Stimulated activated CD4-positive, alpha-beta T cell treated with anti-CD3 and anti-CD28 coated beads, Interleukin-4, amount 100 ng/mL, for 24 hours (primary cell): ENCODE results near the gene AGO3.
"Not testable (repeated sequence)": the region's sequence is repeated elsewhere in the genome, so short reads cannot be mapped to it uniquely, and the experiment has no call there.

ENCODE experiments used
- DNase-seq: peaks from one replicate; pipeline ENCODE4 v3.0.0-alpha.2; 2020

AGO3 gene

DNA sequence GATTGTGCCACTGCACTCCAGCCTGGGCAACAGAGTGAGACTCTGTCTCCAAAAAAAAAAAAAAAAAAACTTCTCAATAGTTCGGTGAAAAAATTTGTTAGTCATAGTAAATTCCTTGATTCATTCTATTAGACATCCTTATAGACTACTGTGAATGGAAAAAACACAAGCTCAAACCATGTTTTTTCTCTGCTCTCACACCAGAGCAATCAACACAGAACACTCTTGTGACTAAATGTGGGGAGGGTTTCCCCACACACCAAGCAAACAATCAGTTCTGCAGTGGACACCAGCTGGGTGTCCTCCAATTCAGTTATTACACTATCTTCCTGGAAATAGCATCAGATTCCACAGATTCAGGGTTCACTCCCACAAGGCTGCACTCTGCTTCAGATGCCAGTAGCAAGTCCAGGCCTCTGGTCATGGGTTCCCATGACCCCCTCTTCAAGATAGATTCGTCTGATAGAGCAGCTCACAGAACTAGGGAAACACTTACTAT is 83.9 kb downstream of the AGO3 start:
- no peak for DNase-seq

DNA sequence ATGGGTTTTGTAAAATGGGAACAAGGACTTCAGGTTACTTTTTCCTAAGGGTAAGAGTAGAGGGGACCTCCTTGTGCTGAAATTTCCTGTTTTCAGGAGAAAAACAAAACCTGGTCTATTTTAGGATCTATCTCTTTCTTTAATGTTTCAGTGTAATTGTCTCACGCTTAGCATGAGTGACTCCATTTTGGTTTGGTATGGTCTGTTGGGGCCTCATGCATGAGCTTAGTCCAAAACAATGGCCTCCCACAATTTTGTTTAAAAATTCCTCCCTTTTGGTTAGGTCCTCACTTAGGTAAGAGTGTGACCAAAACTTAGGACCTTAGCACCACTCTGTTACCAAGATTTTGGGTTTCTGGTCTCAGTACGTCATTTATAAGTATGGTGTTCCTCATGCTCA is 85.8 kb downstream of the AGO3 start:
- no peak for DNase-seq

DNA sequence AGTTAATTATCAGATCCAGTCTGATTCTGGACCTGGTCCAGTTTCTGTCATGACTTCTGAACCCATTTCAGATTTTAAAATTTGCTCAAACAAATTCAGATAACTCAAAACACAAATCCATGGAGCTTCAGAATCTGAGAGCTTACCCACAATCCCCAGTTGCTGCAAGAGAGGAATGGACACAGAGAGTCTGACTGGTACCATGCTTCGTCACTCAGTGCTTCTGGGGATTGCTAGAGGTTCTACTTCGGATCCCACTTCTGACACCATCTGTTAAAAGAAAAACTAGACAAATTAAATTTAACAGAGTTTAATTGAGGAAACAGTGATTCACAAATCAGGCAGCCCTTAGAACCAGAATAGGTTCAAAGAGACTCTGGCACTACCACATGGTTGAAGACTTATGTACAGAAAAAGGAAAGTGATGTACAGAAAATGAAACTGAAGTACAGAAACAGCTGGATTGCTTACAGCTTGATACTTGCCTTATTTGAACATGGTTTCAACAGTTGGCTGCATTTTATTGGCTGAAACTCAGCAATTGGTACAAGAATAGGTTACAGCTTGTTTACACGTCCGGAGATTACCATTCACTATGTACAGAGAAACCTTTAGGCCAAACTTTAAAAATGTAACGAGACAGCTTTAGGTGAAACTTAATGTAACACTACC is 92.3 kb downstream of the AGO3 start:
- no peak for DNase-seq

- DNase-seq = not testable (repeated sequence)
Measured at GRCh38 chr1:36024024-36024423, 93.1 kb downstream of the AGO3 start.

- no peak for DNase-seq
Measured at GRCh38 chr1:36024847-36025246, 93.9 kb downstream of the AGO3 start.

DNA sequence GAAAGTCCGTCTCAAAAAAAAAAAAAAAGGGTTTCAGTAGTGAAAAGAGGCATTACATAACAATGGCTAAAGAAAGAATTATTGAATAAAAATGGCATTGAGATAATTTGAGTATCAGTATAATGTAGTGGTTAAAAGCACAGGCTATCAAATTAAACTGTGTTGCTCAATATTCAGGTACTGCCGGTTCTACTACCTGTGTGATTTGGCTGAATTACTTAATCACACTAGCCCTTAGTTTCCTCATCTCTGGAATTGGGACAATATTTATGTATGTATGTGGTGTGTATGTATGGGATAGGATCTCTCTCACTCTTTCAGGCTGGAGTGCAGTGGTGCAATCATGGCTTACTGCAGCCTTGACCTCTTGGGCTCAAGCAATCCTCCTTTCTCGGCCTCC is 96.9 kb downstream of the AGO3 start:
- DNase-seq = no peak

DNA sequence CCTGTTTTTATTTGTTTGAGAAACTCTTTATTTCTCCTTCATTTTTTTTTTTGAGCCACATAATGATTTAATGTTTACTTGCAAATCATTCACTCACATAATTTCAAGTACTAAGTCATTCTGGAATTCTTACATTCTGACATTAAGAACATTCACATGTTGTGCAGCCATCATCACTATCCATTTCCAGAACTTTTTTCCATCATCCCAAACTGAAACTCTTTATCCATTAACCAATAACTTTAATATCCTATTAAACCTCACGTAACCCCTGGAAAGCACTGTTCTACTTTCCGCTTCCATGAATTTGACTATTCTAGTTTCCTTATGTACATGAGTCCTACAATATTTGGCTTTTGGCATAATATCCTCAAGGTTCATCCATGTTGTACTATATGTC is 100.5 kb downstream of the AGO3 start:
- no peak for DNase-seq

DNA sequence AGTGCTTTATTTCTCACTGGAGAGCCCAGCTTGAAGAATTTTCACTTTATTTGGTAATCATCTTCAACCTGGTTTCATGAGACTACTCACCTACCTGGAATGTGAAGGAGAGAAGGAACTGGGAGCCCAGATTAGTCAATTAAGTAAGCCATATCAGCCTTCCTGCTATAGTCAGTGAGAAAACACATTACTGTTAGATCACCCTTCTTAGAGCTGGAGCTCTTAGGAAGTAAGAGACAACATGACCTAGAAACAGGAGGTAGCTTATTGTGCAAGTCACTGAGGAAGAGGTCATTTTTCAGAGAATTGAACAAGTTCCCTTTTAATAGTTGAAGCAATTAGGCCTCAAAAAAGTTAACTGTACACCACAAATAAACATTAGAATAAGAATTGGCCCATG is 103.8 kb downstream of the AGO3 start:
- no peak for DNase-seq

DNA sequence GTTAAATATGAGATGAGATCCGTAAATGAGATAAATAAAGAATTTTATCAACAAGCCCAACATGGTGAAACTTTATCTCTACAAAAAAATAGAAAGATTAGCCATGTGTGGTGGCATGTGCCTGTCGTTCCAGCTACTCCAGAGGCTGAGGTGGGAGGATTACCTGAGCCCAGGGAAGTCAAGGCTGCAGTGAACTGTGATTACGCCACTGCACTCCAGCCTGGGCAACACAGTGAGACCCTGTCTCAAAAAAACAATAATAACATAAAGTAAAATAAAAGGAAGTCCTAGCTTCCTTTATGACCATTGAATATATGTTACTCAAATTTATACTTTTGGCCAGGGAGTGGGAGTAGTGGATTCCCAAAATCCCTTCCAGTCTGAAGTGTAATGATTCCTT is 104.2 kb downstream of the AGO3 start:
- DNase-seq = no peak

GRCh38 chr1:36040238-36040637 is 109.3 kb downstream of the AGO3 start:
- DNase-seq = no peak

- DNase-seq = no peak
Measured at GRCh38 chr1:36051821-36052220, 120.9 kb downstream of the AGO3 start.

GRCh38 chr1:36053978-36054377 is 123.1 kb downstream of the AGO3 start:
- no peak for DNase-seq

DNA sequence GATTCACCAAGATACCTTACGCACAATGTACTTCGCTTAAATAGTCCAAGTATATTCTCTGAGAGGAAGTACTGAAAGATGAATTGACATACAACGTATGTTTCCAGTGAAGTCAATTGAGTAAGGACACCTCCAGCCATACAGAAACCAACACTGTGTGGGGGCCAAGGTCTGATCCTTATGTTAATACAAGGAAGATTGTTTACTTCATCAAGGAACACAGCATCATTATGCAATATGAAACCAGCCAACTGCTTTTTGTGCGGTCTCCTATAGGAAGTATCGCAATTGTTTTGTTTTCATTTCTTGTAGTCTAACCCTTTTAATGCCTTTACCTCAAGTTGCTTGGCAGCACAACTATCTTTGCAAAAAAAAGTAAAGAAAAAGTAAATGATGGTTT is 124.8 kb downstream of the AGO3 start:
- no peak for DNase-seq

GRCh38 chr1:36062315-36062714 is 131.4 kb downstream of the AGO3 start:
- no peak for DNase-seq

DNA sequence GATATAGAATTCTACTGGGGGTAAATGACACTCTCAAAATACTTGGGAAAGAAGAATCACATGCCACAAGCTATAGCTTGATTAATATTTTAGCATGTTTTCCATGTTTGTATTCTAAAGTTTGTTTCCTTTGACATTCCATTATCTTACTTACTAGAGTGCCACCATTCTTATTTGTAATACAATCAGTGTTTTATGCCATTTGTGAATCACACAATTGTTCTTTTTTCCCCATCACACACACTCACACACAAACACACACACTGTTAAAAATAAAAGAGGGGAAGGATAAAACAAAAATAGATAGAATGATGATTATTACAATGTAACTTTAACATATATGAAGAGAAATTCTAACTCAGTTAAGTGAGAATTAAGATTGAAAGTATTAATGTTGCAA is 137.0 kb downstream of the AGO3 start:
- DNase-seq = no peak

GRCh38 chr1:36068866-36069265 is 138.0 kb downstream of the AGO3 start:
- DNase-seq = no peak

GRCh38 chr1:36070349-36070748 is 139.4 kb downstream of the AGO3 start:
- DNase-seq = no peak

DNA sequence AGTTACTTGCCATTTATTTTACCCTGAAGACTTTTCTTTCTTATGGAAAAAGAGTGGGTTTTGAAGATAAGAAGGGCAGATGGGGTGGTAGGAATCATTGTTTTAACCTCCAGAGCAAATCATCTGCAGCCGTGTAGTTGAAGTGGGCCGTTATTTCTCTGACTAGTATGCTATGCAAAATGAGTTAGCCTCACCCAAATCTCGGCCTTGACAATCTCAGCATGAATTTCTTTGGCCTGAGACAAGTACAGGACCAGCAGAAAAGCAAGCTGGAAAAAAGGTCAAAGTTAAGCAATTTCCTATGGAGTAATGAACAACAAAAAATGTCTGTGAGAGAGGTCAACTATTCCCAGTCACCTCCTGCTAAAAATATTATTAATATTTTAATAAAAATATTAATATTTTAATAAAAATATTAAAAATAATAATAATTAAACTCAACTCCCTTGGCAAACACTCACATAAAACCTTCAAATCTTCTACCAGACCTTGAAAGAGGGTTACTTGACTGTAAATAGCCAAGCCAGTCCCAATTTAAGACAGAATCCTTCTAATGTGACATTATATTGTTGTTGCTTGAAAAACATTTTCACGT is 146.2 kb downstream of the AGO3 start:
- no peak for DNase-seq

DNA sequence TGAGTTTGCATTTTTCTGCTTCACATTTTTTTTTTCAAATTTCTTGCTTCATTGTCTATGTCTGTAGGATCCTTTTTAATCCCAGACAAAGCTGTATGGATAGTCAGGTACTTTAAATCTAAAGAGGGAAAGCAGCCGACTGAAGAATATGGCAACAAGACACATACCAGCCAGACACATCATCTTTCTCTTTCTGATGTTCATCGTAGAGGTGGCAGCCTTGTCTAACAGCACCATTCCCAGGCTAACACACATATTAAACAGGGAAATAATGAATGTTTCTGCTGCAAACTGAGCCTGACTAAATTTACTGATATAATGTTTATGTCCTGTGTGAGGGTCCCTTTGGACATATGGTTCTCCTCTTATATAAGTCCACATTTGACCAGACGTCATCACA is 149.3 kb downstream of the AGO3 start:
- no peak for DNase-seq

DNA sequence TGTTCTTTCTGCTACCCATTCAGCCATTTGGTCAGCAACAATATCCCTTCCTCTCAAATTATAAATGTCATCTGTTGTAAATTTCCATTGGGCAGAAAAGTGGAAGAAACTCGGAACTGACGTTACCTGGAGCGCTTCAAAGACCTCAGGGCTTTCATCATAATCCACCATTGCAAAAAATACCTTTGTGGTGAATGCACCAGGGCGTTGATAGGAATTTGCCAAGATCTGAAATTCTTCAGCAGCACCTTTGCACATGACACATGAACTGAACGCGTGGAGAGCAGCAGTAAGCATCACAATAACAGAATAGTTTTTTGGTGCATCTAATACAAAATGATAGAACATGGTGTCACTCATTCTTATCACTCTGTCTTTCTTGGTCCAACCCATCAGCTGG is 149.9 kb downstream of the AGO3 start:
- no peak for DNase-seq

GRCh38 chr1:36081926-36082485 is 151.1 kb downstream of the AGO3 start:
- DNase-seq = no peak

DNA sequence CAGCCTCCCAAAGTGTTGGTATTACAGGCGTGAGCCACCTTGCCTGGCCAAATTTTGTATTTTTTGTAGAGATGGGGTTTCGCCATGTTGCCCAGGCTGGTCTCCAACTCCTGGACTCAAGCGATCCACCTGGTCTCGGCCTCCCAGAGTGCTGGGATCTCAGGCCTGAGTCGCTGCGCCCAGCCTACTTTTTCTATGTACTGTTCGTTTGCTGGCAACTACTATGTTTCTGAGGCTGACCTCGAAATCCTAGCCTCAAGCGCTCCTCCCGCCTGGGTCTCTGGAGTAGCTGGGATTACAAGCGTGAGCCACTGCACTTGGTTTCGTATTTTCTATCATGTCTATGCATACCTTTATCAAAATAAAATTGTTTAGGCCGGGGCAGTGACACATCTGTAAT is 152.3 kb downstream of the AGO3 start:
- DNase-seq = no peak

DNA sequence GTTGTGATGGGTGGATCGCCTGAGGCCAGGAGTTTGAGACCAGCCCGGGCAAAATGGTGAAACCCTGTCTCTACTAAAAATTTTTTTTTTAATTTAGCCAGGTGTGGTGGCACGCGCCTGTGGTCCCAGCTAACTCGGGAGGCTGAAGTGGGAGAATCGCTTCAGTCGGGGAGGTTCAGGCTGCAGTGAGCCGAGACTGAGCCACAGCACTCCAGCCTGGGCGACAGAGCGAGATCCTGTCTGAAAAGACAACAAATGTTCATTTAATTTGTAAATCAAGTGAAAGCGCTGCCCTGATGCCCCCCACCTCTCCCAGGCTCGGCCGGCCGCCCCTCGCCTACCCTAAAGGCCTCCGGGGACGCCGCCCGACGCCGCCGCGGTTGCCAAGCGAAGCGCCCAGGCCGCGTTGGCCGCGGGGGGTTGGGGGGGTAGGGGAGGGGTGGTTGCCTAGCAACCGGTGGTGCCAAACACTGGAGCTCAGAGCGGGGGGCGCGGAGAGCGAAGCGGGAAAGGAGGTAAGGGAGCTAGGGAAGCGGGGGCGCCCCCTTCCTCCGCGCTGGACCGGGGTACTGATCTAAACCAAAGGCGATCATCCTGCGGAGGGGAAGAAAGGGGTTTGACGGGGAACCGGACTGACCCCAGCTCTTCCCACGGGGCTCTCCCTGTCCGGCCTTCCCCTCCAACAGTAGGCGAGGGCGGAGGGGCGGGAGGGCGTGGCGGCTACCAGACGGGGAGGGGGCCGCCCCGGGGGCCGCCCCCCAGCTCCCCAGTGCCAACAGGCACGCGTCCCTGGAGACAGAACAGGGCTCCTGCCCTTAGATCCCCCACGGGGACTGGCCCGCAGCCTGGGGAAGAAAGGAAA is 153.0 kb downstream of the AGO3 start, which contains the start of gene TEKT2:
TEKT2 (plus strand) TSS at position 460 of the 862 bp plus-strand sequence. CDS start 828 bp downstream, outside the sequence.
- DNase-seq = no peak
